Stimulated activated CD8-positive, alpha-beta memory T cell treated with anti-CD3 and anti-CD28 coated beads, Interleukin-4, amount 100 ng/mL, for 48 hours (primary cell): ENCODE data around the gene CKB.
"Not testable (repeated sequence)": the region's sequence is repeated elsewhere in the genome, so short reads cannot be mapped to it uniquely, and the experiment has no call there.

Source experiments
- DNase-seq: peaks from one replicate; pipeline ENCODE4 v3.0.0-alpha.2; 2020

CKB gene

GRCh38 chr14:103526247-103526913, 3.8 kb upstream of the CKB start:
- DNase-seq: no peak

DNA sequence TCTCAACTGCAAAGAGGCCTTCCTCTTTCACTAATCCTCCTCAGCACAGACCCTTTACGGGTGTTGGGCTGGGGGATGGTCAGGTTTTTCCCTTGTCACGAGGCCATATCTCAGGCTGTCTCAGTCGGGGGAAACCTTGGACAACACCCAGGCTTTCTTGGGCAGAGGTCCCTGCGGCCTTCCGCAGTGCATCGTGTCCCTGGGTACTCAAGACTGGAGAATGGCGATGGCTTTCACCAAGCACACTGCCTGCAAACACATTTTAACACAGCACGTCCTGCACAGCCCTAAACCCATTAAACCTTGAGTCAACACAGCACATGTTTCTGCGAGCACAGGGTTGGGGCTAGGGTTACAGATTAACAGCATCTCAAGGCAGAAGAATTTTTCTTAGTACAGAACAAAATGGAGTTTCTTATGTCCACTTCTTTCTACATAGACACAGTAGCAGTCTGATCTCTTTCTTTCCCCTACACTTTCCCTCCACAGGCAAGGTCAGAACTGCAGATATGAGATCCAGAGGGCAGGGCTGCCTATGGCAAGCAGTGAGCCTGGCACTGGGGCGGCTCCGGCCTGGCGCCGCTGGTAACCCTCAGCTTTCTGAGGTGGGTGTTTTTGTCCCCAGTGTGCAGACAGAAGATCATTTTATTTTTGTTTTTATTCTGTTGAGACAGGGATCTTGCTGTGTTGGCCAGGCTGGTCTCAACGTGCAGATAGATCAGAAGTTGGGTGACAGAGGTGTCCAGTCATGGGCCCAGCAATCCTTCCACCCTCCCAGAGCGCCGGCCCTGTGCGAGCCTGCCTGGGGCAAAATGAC, 3.0 kb upstream of the CKB start:
- not testable (repeated sequence) for DNase-seq

DNA sequence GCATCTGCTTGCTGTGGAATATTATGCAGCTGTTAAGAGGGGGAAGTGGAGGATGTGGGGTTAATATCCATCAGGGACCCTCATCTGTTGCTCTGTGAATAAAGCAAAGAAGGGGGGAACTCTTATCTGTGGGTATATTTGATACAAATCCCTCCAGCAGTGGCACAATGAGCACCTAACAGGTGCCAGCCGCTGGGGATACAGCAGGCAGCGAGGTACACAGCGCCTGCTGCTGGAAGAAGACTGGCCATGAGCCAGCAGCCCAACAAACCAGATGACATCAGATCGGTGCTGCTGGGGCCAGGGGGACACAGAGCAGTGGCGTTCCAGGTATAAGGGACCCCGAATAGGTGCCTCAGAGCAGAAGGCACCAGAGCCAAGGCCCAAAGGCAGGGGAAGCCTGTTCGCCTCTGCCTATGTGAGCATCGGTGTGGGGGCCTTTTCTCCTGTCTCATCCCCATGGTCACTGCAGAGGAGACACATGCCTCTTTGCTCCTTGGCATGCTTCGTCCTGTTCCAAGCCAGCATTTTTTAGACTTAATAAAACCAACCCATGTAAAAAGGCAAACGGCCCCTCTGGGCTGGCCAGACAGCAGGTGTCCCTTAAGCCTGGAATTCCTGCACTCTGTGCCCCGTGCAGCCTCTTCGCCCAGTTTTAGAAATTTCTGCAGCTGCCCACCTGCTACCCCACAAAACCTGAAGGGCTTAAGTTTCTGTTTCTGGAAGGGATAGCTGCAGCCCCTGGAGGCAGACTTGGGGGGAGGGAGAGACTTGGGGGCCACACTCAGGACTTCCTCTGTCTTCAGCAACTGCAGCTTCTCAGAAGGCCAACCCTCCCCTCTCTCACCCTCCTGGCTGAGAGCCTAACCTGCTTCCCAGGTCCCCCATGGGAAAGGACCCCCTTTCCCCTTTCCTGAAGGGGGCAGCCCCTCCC, 1.6 kb upstream of the CKB start:
- no peak for DNase-seq

- no peak for DNase-seq
These were observed 935 bp upstream of the CKB start for GRCh38 chr14:103523575-103523954.

DNA sequence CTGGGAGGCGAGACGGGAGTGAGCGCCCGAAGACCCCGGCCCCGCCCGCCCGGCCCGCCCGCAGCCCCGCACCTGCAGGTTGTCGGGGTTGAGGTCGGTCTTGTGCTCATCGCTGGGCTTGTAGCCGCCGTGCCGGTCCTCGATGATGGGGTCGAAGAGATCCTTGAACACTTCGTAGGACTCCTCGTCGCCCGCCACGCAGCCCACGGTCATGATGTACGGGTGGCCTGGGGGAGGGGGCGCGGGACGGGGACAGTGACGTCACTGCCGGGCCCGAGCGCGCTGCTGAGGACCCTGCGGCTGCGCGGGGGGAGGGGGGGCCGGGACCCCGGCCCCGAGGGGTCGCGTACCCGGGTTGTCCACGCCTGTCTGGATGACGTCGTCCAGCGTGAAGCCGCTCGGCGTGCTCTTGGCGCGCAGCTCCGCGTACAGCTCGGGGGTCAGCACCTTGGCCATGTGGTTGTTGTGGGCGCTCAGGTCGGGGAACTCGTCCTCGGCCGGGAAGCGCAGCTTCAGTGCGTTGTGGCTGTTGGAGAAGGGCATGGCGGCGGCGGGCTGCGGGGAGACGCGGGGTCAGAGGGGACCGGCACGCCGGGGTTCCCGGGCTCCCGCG, 573 bp downstream of the CKB start:
- DNase-seq: no peak

DNA sequence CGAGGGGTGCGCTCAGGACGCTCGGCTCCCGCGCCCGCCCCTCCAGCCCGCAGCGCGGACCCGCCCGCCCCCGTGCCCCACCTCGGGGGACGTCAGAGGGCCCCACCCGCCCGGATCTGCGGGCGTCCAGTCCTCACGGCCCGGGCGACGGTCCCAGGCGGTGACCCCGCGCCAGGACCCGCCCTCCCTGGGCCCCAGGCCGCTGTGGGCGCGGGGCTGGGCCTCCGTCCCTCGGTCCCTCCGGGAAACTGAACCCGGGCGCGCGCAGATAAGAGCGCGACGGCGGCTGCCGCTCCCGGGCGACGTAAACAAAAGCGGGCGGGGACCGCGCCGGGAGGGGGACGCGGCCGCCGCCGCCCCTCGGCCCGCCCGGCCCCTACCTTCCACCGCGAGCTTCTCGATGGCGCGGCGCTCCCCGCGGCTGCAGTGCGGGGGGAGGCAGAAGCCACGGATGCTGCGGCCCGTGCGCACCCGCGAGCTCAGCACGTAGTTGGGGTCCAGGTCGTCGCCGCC, 1.1 kb downstream of the CKB start:
- no peak for DNase-seq

- peak; percentile 72 for DNase-seq
These were observed 1.8 kb downstream of the CKB start for GRCh38 chr14:103520657-103521437.

DNA sequence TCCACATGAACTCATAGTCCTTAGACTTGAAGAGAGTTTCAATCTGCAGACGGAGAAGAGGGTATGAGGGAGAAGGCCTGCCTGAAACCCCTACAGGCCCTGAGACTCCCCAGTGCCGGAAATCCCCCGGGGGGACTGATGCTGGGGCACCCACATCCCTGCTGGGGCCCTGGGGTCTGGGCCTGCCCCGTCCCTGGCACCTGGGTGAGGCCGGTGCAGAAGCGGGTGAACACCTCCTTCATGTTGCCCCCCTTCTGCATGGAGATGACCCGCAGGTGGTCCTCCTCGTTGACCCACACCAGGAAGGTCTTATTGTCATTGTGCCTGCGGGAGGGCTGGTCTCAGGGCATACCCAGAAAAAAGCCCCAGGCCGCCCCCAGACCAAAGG, 2.4 kb downstream of the CKB start:
- no peak for DNase-seq

GRCh38 chr14:103519837-103520212, 2.8 kb downstream of the CKB start:
- no peak for DNase-seq

GRCh38 chr14:103519043-103519836, 3.4 kb downstream of the CKB start:
- no peak for DNase-seq

GRCh38 chr14:103518422-103519042, 4.1 kb downstream of the CKB start:
- DNase-seq: peak; percentile 84

DNA sequence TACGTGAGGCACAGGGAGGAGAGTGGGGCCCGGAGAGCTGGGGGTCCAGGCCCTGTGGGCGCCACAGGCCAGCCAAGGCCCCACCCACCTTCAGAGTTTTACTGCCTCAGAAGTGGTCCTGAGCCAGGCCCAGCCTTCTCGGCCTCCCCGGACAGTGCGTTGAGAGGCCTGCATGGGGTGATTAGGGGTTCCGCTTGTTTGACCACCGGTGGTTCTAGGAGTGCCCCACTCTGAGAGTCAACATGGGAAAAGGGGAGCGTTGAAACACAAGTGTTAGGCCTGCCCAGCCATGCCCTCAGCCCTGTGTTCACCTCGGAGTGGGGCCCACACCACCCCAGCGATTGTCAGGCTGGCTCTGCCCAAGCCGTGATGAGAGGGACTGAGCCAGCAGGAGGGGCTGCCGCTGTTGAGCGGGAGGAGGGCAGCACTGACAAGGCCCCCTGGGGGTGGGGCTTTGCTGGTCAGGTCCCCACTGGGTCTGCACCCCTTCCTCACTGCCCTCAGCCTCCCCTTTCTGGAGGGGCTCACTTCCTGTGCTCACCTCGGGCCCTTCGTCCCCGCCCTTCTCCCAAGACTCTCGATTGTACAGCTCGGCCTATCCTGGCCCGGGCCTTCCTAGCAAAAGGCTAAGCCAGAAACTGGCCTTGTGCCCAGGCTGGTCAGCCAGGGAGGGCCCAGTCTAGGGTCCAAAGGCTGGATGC, 4.8 kb downstream of the CKB start:
- no peak for DNase-seq

DNA sequence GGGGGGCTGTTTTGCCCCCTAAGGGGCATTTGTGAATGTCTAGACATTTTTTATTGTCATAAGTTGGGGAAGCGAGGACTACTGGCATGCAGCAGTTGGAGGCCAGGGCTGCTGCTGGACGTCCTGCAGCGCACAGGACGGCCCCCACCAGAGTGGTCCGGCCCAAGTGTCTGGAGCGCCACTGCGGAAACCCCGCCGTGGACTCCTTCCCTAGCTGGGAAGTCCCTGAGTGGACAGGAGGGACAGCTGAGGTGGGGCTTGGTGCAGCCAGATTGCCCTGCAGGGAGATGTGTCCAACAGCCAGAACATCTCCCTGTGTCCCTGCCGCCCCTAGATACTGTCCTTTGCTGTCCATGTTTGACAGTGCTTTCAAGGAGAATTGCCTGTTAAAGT, 5.5 kb downstream of the CKB start:
- no peak for DNase-seq

- no peak for DNase-seq
These were observed 6.0 kb downstream of the CKB start for GRCh38 chr14:103516426-103517173.

GRCh38 chr14:103514596-103515421, 7.8 kb downstream of the CKB start:
- no peak for DNase-seq

DNA sequence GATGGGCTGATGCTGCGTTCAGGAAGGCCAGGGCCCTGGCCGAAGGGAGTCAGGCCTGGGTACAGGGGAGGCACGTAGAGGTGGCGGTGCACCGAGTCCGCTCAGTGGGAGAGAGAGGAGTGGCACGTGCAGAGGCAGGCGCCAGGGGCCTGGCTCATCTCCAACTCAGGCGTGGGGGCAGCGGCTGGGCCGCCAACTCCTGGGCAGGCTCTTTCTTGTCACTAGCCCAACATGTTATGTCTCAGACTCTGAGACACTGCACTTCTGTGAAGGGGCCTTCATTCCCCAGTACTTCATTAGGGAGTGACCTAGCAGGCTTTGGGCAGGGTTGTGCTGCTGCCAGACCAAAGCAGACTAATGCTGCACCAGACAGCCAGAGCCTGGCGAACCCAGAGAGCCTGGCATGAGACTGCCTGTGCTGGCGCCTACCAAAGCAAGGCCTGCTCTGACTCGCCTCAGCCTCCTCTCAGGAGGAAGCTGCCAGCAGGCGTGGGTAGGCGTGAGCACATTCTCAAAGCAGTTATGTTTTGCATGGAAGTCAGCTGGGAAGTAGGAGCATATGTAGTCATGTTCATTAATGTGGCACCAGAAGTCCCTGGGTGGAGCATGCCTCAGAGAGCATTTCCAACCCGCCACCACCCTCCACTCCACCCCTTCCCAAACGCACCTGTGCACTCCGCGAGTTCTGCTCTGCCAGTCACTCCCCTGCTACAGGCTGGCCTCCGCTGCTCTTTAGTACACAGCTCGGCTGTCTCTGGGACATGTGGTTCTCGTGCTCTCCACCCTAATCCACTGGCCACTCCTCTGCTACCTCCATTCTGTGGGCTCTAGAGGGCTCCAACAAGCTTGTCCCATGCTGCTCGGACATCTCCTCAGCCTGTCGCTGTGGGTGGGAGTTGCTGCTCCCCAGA, 9.7 kb downstream of the CKB start:
- no peak for DNase-seq

- not testable (repeated sequence) for DNase-seq
These were observed 10.4 kb downstream of the CKB start for GRCh38 chr14:103512180-103512579.
